D721Med (cell line): Measurements from ENCODE around the gene NLRP3.
"Not testable (repeated sequence)": the region's sequence is repeated elsewhere in the genome, so short reads cannot be mapped to it uniquely, and the experiment has no call there.

Source experiments
- DNase-seq: peaks from one replicate; pipeline ENCODE4 v3.0.0; 2011; ENCODE audit warnings: low spot score; ENCODE audit not compliant: insufficient read length
- FAIRE-seq: peaks from 2 replicates; lab custom pipeline; 2011; peaks lifted over from hg19 to GRCh38; lab: Jason Lieb, UNC
- TF ChIP-seq, protein P1 (sequence below): IDR thresholded peaks from 2 replicates; pipeline ENCODE4 v1.5.1; 2012; ENCODE audit warnings: mild to moderate bottlenecking, control low read depth; ENCODE audit not compliant: insufficient read depth; ENCODE audit errors: missing control alignments

NLRP3 gene

GRCh38 chr1:247471445-247472016 lies 55.6 kb downstream of the NLRP3 start:
- DNase-seq (no peak), FAIRE-seq (no peak)
- TF ChIP-seq, protein P1, sequence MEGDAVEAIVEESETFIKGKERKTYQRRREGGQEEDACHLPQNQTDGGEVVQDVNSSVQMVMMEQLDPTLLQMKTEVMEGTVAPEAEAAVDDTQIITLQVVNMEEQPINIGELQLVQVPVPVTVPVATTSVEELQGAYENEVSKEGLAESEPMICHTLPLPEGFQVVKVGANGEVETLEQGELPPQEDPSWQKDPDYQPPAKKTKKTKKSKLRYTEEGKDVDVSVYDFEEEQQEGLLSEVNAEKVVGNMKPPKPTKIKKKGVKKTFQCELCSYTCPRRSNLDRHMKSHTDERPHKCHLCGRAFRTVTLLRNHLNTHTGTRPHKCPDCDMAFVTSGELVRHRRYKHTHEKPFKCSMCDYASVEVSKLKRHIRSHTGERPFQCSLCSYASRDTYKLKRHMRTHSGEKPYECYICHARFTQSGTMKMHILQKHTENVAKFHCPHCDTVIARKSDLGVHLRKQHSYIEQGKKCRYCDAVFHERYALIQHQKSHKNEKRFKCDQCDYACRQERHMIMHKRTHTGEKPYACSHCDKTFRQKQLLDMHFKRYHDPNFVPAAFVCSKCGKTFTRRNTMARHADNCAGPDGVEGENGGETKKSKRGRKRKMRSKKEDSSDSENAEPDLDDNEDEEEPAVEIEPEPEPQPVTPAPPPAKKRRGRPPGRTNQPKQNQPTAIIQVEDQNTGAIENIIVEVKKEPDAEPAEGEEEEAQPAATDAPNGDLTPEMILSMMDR: no peak

GRCh38 chr1:247472035-247472434 lies 56.1 kb downstream of the NLRP3 start:
- no peak for FAIRE-seq
- TF ChIP-seq, protein P1: no peak
- no peak for DNase-seq

GRCh38 chr1:247474367-247474766 lies 58.4 kb downstream of the NLRP3 start:
- DNase-seq (no peak), FAIRE-seq (no peak)
- TF ChIP-seq, protein P1: no peak

GRCh38 chr1:247475793-247476192 lies 59.8 kb downstream of the NLRP3 start:
- DNase-seq: no peak
- TF ChIP-seq, protein P1: no peak
- no peak for FAIRE-seq

- not testable (repeated sequence) for DNase-seq, FAIRE-seq
Observed at GRCh38 chr1:247476328-247477058, 60.5 kb downstream of the NLRP3 start.

GRCh38 chr1:247482747-247483146 lies 66.8 kb downstream of the NLRP3 start:
- FAIRE-seq: no peak

DNA sequence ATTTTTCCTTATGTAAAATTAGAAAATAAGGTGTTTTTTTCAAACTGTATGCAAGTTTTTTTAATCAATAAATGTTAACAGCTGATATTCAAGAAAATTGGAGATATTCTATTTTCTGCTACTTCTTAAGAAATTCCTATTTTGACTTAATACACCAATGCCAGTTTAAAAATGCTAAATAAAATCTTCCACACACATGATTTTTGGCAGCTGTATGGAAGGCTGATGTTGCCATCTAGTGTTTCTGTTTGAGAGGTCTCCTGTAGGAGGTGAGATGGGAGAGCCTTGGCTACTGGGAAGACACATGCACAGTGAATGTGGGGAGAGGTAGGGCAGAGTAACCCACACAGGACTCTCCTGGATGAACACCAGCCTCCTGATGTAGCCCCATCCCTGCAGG lies 71.1 kb downstream of the NLRP3 start:
- TF ChIP-seq, protein P1: peak; percentile 77
- FAIRE-seq: peak; percentile 41
- DNase-seq: peak; percentile 18

More at GRCh38 chr1:247482747-247483146, 66.8 kb downstream of the NLRP3 start:
- TF ChIP-seq, protein P1: no peak
- DNase-seq: no peak
